ENCODE measurements around the gene ARHGAP10. TPM values are rescaled to one million over a fixed set of nuclear protein-coding genes. Genes with fewer than 3 reads are reported as not detected.
A peak's percentile ranks its signal among the peaks of the same experiment; 100 is the strongest.

ARHGAP10 gene
- total RNA-seq, 2 donors from 2014 or later, result 36.1 to 43.5 TPM

- Histone ChIP-seq H3K36me3 (no peaks in the 10 kb centered on the region), H3K4me3 (no peak overlapping the region), H3K4me1 (peaks cover 0 to 61% of the 10 kb centered on the region in 2 donors), H3K9me3 (no peaks in the 10 kb centered on the region), H3K27ac (peak overlapping the region; percentile 34 to 52), H3K27me3 (no peaks in the 10 kb centered on the region)
- no peak for DNase-seq (ENCODE audit: low spot score)
- no peak for TF ChIP-seq CTCF (IDR thresholded peaks at IDR 0.05)
These were observed 110.7 kb downstream of the ARHGAP10 start for GRCh38 chr4:147842573-147842972.

- Histone ChIP-seq H3K27ac (peak overlapping the region; percentile 34 to 37), H3K27me3 (no peaks in the 10 kb centered on the region), H3K4me3 (no peak overlapping the region), H3K4me1 (peaks cover 0 to 67% of the 10 kb centered on the region in 2 donors), H3K36me3 (no peaks in the 10 kb centered on the region), H3K9me3 (no peaks in the 10 kb centered on the region)
- DNase-seq (ENCODE audit: low spot score), result no peak
- TF ChIP-seq CTCF (IDR thresholded peaks at IDR 0.05), result peak in 1 of 2 donors; percentile 14
These were observed 111.3 kb downstream of the ARHGAP10 start for GRCh38 chr4:147843162-147843561.

GRCh38 chr4:147844781-147845180 is 112.9 kb downstream of the ARHGAP10 start:
- no peaks in the 10 kb centered on the region for H3K9me3 ChIP-seq
- no peaks in the 10 kb centered on the region for H3K36me3 ChIP-seq
- H3K4me3 ChIP-seq, result no peak overlapping the region
- H3K27ac ChIP-seq, result no peak overlapping the region
- H3K4me1 ChIP-seq, result peaks cover 0 to 73% of the 10 kb centered on the region in 2 donors
- DNase-seq (ENCODE audit: low spot score), result no peak
- TF ChIP-seq CTCF (IDR thresholded peaks at IDR 0.05), result no peak
- H3K27me3 ChIP-seq, result no peaks in the 10 kb centered on the region

GRCh38 chr4:147846318-147847155 is 114.6 kb downstream of the ARHGAP10 start:
- TF ChIP-seq CTCF (IDR thresholded peaks at IDR 0.05), result no peak

GRCh38 chr4:147847751-147848590 is 116.1 kb downstream of the ARHGAP10 start:
- no peaks in the 10 kb centered on the region for H3K9me3 ChIP-seq
- H3K4me3 ChIP-seq, result no peak overlapping the region
- H3K4me1 ChIP-seq, result peaks cover 0 to 50% of the 10 kb centered on the region in 2 donors
- DNase-seq (ENCODE audit: low spot score), result no peak
- peak overlapping the region; percentile 41 to 50 for H3K27ac ChIP-seq
- H3K27me3 ChIP-seq, result no peaks in the 10 kb centered on the region
- no peaks in the 10 kb centered on the region for H3K36me3 ChIP-seq
- no peak for TF ChIP-seq CTCF (IDR thresholded peaks at IDR 0.05)

More at GRCh38 chr4:147846318-147847155, 114.6 kb downstream of the ARHGAP10 start:
- Histone ChIP-seq H3K27ac (peak overlapping the region; percentile 33 to 54), H3K9me3 (no peaks in the 10 kb centered on the region), H3K36me3 (no peaks in the 10 kb centered on the region), H3K27me3 (no peaks in the 10 kb centered on the region), H3K4me1 (peaks cover 0 to 62% of the 10 kb centered on the region in 2 donors), H3K4me3 (no peak overlapping the region)
- no peak for DNase-seq (ENCODE audit: low spot score)

Measured in right atrium auricular region (tissue), 2 donors.